Lower leg skin (tissue), 4 donors: Measurements from ENCODE around the gene FTSJ3. TPM values are rescaled to one million over a fixed set of nuclear protein-coding genes. Genes with fewer than 3 reads are reported as not detected.

Experiments used
- DNase-seq, 2 donors: peaks; one replicate each; pipeline ENCODE4 v3.0.0-alpha.2; 2019; ENCODE audit warnings: low spot score in 2 of 2
- H3K4me3 ChIP-seq: fragments of 200-600 bp; sonication (generic); 2 replicates; pipeline ENCODE4 v1.5.1; 2017; ENCODE audit warnings: mild to moderate bottlenecking, low read depth; ENCODE audit not compliant: poor library complexity, severe bottlenecking
- CTCF ChIP-seq, 3 donors: fragments of 450-650 bp; IDR thresholded peaks; one replicate each; pipeline ENCODE4 v1.5.1; 2016; ENCODE audit warnings: antibody characterized with exemption in 3 of 3, mild to moderate bottlenecking in 3 of 3, moderate library complexity in 2 of 3
- POLR2A ChIP-seq, 2 donors: fragments of 450-650 bp; IDR thresholded peaks; one replicate each; pipeline ENCODE4 v1.6.1; 2016 to 2017; ENCODE audit warnings: antibody characterized with exemption in 2 of 2, mild to moderate bottlenecking in 1 of 2, moderate library complexity in 1 of 2
- WGBS, 2 donors: methylation state at CpG; one replicate each; pipeline ENCODE4 v1.1.5; 2018; 5-methylcytosine and 5-hydroxymethylcytosine counted together
- intact Hi-C: fragments of 100-400 bp; cut with DNase I; formaldehyde crosslinking; loops from one replicate; pipeline ENCODE4 v1.15.0; 2023; ENCODE audit warnings: low total_unique reads
- total RNA-seq, 4 donors: library from RNA; depleted of rRNA; stranded (reverse); fragments of >200 nt; gene quantifications; one replicate each; pipeline ENCODE4 v1.1.0, GENCODE V29; 2016

FTSJ3 gene
- total RNA-seq, 4 donors from 2014 or later = 28.4 to 76.8 (median 47.2) TPM

- no peak for DNase-seq
- intact Hi-C loops = no loop called here
- 83 to 86% methylated on average over 6 of the region's 6 CpGs for WGBS, 2 donors
- H3K4me3 ChIP-seq = no peak overlapping the region
- TF ChIP-seq POLR2A (IDR thresholded peaks at IDR 0.05) (no peak), CTCF (IDR thresholded peaks at IDR 0.05) (no peak)
Measured at GRCh38 chr17:63783522-63783921, 43.9 kb downstream of the FTSJ3 start.

- 98% methylated on average over 4 of the region's 4 CpGs for WGBS, 2 donors
- no peak overlapping the region for H3K4me3 ChIP-seq
- no peak for DNase-seq
- TF ChIP-seq CTCF (IDR thresholded peaks at IDR 0.05) (no peak), POLR2A (IDR thresholded peaks at IDR 0.05) (no peak)
- intact Hi-C loops = no loop called here
Measured at GRCh38 chr17:63780928-63781327, 46.5 kb downstream of the FTSJ3 start.

GRCh38 chr17:63780507-63780906 is 47.0 kb downstream of the FTSJ3 start:
- TF ChIP-seq POLR2A (IDR thresholded peaks at IDR 0.05) (no peak), CTCF (IDR thresholded peaks at IDR 0.05) (no peak)
- intact Hi-C loops = no loop called here
- DNase-seq = no peak
- no peak overlapping the region for H3K4me3 ChIP-seq
- 57 to 75% methylated on average over 1 of the region's 1 CpG for WGBS, 2 donors

- WGBS, 2 donors = 23 to 30% methylated on average over 8 of the region's 8 CpGs
- no peak overlapping the region for H3K4me3 ChIP-seq
- intact Hi-C loops = no loop called here
- DNase-seq = no peak
- TF ChIP-seq POLR2A (IDR thresholded peaks at IDR 0.05) (no peak), CTCF (IDR thresholded peaks at IDR 0.05) (no peak)
Measured at GRCh38 chr17:63775420-63775819, 52.0 kb downstream of the FTSJ3 start.

GRCh38 chr17:63774969-63775265 is 52.5 kb downstream of the FTSJ3 start:
- no peak for DNase-seq
- peak overlapping the region; percentile 86 for H3K4me3 ChIP-seq
- TF ChIP-seq CTCF (IDR thresholded peaks at IDR 0.05) = no peak
- no peak for TF ChIP-seq POLR2A (IDR thresholded peaks at IDR 0.05)
- 0 to 2% methylated on average over 4 of the region's 4 CpGs for WGBS, 2 donors
- intact Hi-C loops = no loop called here

GRCh38 chr17:63774141-63774968 is 53.1 kb downstream of the FTSJ3 start, which contains the start of gene DDX42:
DDX42 (plus strand) TSS chr17:63774170; CDS start chr17:63787050, 12,880 bp downstream.
- WGBS, 2 donors = 0 to 1% methylated on average over 40 to 47 of the region's 67 CpGs
- no peak for TF ChIP-seq CTCF (IDR thresholded peaks at IDR 0.05)
- TF ChIP-seq POLR2A (IDR thresholded peaks at IDR 0.05) = no peak
- H3K4me3 ChIP-seq = peak within 1 kb of the TSS; percentile 86
- peak; percentile 29 to 97 for DNase-seq
- intact Hi-C loops = no loop called here
